ENCODE measurements around the gene SULT1A3. TPM values are rescaled to one million over a fixed set of nuclear protein-coding genes. Genes with fewer than 3 reads are reported as not detected.
"Not testable (repeated sequence)": the region's sequence is repeated elsewhere in the genome, so short reads cannot be mapped to it uniquely, and the experiment has no call there.

The SULT1A3 gene
- total RNA-seq, 1 experiment from 2014 or later: 23.5 TPM

GRCh38 chr16:30168746-30169145 lies 30.3 kb upstream of the SULT1A3 start:
- CTCF ChIA-PET; H3K79me2 ChIP-seq (ENCODE audit: insufficient read depth, low read length); ATAC-seq; H3K4me1 ChIP-seq (ENCODE audit: control insufficient read depth in 1 of 2, insufficient read depth in 2 of 2, low read length in 2 of 2); H3K36me3 ChIP-seq (ENCODE audit: control insufficient read depth in 1 of 2, insufficient read depth in 2 of 2, low read length in 2 of 2); H3K27ac ChIP-seq (ENCODE audit: low read depth, low read length); H3K9me2 ChIP-seq (ENCODE audit: insufficient read depth); H2AFZ ChIP-seq (ENCODE audit: low read depth, low read length, poor library complexity, severe bottlenecking); H3K4me2 ChIP-seq (ENCODE audit: low read length); intact Hi-C loops (cut with micrococcal nuclease); POLR2A ChIA-PET; RAD21 ChIA-PET (ENCODE audit: low non-redundant PET in 1 of 2, low total read pairs in 2 of 2, uncharacterized antibody in 2 of 2, unreplicated experiment in 2 of 2); DNase-seq (ENCODE audit: low read depth, low spot score); BruUV-seq (replicated peaks); H3K9me3 ChIP-seq (ENCODE audit: control insufficient read depth in 1 of 2, insufficient read depth in 1 of 2, low read depth in 1 of 2, low read length in 2 of 2); H3K9ac ChIP-seq (ENCODE audit: low read length); H3K27me3 ChIP-seq (ENCODE audit: insufficient read depth, low read length); H4K20me1 ChIP-seq (ENCODE audit: insufficient read depth); H3K4me3 ChIP-seq (replicated peaks in 1 of 2; ENCODE audit: low read depth in 1 of 2, low read length in 2 of 2): not testable (repeated sequence)

GRCh38 chr16:30169416-30169815 lies 29.6 kb upstream of the SULT1A3 start:
- DNase-seq (ENCODE audit: low read depth, low spot score); H3K79me2 ChIP-seq (ENCODE audit: insufficient read depth, low read length); H4K20me1 ChIP-seq (ENCODE audit: insufficient read depth); H3K27ac ChIP-seq (ENCODE audit: low read depth, low read length); H3K27me3 ChIP-seq (ENCODE audit: insufficient read depth, low read length); H3K9ac ChIP-seq (ENCODE audit: low read length); ATAC-seq; H3K4me3 ChIP-seq (replicated peaks in 1 of 2; ENCODE audit: low read depth in 1 of 2, low read length in 2 of 2); H3K36me3 ChIP-seq (ENCODE audit: control insufficient read depth in 1 of 2, insufficient read depth in 2 of 2, low read length in 2 of 2); H3K4me1 ChIP-seq (ENCODE audit: control insufficient read depth in 1 of 2, insufficient read depth in 2 of 2, low read length in 2 of 2); H2AFZ ChIP-seq (ENCODE audit: low read depth, low read length, poor library complexity, severe bottlenecking); POLR2A ChIA-PET; CTCF ChIA-PET; intact Hi-C loops (cut with micrococcal nuclease); BruUV-seq (replicated peaks); H3K9me2 ChIP-seq (ENCODE audit: insufficient read depth); RAD21 ChIA-PET (ENCODE audit: low non-redundant PET in 1 of 2, low total read pairs in 2 of 2, uncharacterized antibody in 2 of 2, unreplicated experiment in 2 of 2); H3K9me3 ChIP-seq (ENCODE audit: control insufficient read depth in 1 of 2, insufficient read depth in 1 of 2, low read depth in 1 of 2, low read length in 2 of 2); H3K4me2 ChIP-seq (ENCODE audit: low read length): not testable (repeated sequence)

DNA sequence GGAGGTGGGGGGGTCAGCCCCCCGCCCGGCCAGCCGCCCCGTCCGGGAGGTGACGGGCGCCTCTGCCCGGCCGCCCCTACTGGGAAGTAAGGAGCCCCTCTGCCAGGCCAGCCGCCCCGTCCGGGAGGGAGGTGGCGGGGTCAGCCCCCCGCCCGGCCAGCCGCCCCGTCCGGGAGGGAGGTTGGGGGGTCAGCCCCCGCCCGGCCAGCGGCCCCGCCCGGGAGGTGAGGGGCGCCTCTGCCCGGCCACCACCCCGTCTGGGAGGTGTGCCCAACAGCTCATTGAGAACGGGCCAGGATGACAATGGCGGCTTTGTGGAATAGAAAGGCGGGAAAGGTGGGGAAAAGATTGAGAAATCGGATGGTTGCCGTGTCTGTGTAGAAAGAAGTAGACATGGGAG lies 28.9 kb upstream of the SULT1A3 start:
- H3K27me3 ChIP-seq (ENCODE audit: insufficient read depth, low read length); POLR2A ChIA-PET; ATAC-seq; H4K20me1 ChIP-seq (ENCODE audit: insufficient read depth); DNase-seq (ENCODE audit: low read depth, low spot score); H3K9ac ChIP-seq (ENCODE audit: low read length); intact Hi-C loops (cut with micrococcal nuclease); RAD21 ChIA-PET (ENCODE audit: low non-redundant PET in 1 of 2, low total read pairs in 2 of 2, uncharacterized antibody in 2 of 2, unreplicated experiment in 2 of 2); H3K4me1 ChIP-seq (ENCODE audit: control insufficient read depth in 1 of 2, insufficient read depth in 2 of 2, low read length in 2 of 2); BruUV-seq (replicated peaks); H3K9me3 ChIP-seq (ENCODE audit: control insufficient read depth in 1 of 2, insufficient read depth in 1 of 2, low read depth in 1 of 2, low read length in 2 of 2); H3K36me3 ChIP-seq (ENCODE audit: control insufficient read depth in 1 of 2, insufficient read depth in 2 of 2, low read length in 2 of 2); CTCF ChIA-PET; H2AFZ ChIP-seq (ENCODE audit: low read depth, low read length, poor library complexity, severe bottlenecking); H3K4me2 ChIP-seq (ENCODE audit: low read length); H3K9me2 ChIP-seq (ENCODE audit: insufficient read depth); H3K27ac ChIP-seq (ENCODE audit: low read depth, low read length); H3K4me3 ChIP-seq (replicated peaks in 1 of 2; ENCODE audit: low read depth in 1 of 2, low read length in 2 of 2); H3K79me2 ChIP-seq (ENCODE audit: insufficient read depth, low read length): not testable (repeated sequence)
